K562 (cell line): Measurements from ENCODE around the gene SCLY. TPM values are rescaled to one million over a fixed set of nuclear protein-coding genes. Genes with fewer than 3 reads are reported as not detected.

Experiments
- ATAC-seq: fragments of 200-7000 bp; cut with Tn5 transposase; 3 replicates; pipeline ENCODE4 v1.9.1; 2020; ENCODE audit warnings: moderate library complexity
- BruUV-seq: library from RNA; stranded (reverse); fragments of 400-500 nt; replicated peaks from 2 replicates; lab custom pipeline; 2021; lab: Mats Ljungman, UMichigan
- CTCF ChIA-PET: fragments of 300-600 bp; formaldehyde crosslinking; extraction: SDS; loops from one replicate; lab custom pipeline; 2021; ENCODE audit warnings: low intra/inter-chr PET ratio; lab: Yijun Ruan, JAX
- POLR2A ChIA-PET: fragments of 300-600, 350-650 bp; sonication (Branson Sonifier 250); formaldehyde crosslinking; extraction: SDS; loops from one replicate; lab custom pipeline; 2021; ENCODE audit warnings: antibody characterized with exemption, inconsistent platforms; lab: Yijun Ruan, JAX
- DNase-seq, 4 experiments: peaks; one replicate each; pipeline versions ENCODE4 v3.0.0 to v3.0.0-alpha.2; 2011 to 2018; ENCODE audit warnings: low spot score in 3 of 4, mixed read lengths in 3 of 4; ENCODE audit errors: extremely low read depth in 1 of 4
- FAIRE-seq: peaks from 2 replicates; lab custom pipeline; 2011; peaks lifted over from hg19 to GRCh38; lab: Jason Lieb, UNC
- H2AFZ ChIP-seq: 2 replicates; pipeline ENCODE4 v1.6.0; 2011; ENCODE audit warnings: low read depth, low read length, control low read depth, inconsistent platforms
- H3K27ac ChIP-seq: fragments of 200-600 bp; 3 replicates; pipeline ENCODE4 v1.8.0; 2011; ENCODE audit warnings: low read depth, mild to moderate bottlenecking, control low read depth, inconsistent platforms, low read length, moderate library complexity, mixed read lengths; ENCODE audit errors: extremely low read depth
- H3K27me3 ChIP-seq, 2 experiments: fragments of 300-600 bp in 1 of 2; 2 replicates in 1 of 2; 3 replicates in 1 of 2; pipeline versions ENCODE4 v1.6.0 to v1.8.0; 2011; ENCODE audit warnings: inconsistent platforms in 2 of 2, low read length in 2 of 2, mild to moderate bottlenecking in 1 of 2, mixed read lengths in 1 of 2, moderate library complexity in 1 of 2; ENCODE audit not compliant: control insufficient read depth in 2 of 2, insufficient read depth in 2 of 2
- H3K36me3 ChIP-seq: fragments of 300-600 bp; 3 replicates; pipeline ENCODE4 v1.8.0; 2011; ENCODE audit warnings: mild to moderate bottlenecking, low read length, inconsistent platforms; ENCODE audit not compliant: control insufficient read depth, insufficient read depth
- H3K4me1 ChIP-seq, 2 experiments: fragments of 200-600 bp in 1 of 2; replicated peaks in 1 of 2; 2 replicates in 1 of 2; 3 replicates in 1 of 2; pipeline versions ENCODE4 v1.5.1 to v1.8.0; 2011; ENCODE audit warnings: inconsistent platforms in 2 of 2, low read length in 2 of 2, mild to moderate bottlenecking in 1 of 2, mixed read lengths in 1 of 2, moderate library complexity in 1 of 2; ENCODE audit not compliant: control insufficient read depth in 2 of 2, insufficient read depth in 2 of 2
- H3K4me2 ChIP-seq: 2 replicates; pipeline ENCODE4 v1.6.1; 2011; ENCODE audit warnings: low read length, control low read depth, inconsistent platforms, mixed read lengths; ENCODE audit not compliant: insufficient read depth
- H3K4me3 ChIP-seq: fragments of 200-600 bp; sonication (generic), shearing (Covaris generic); 2 replicates; pipeline ENCODE4 v1.5.1; 2016; ENCODE audit warnings: control low read depth, inconsistent platforms
- H3K79me2 ChIP-seq: fragments of 200-600 bp; 3 replicates; pipeline ENCODE4 v1.8.0; 2011; ENCODE audit warnings: low read length, inconsistent platforms; ENCODE audit not compliant: control insufficient read depth, insufficient read depth
- H3K9ac ChIP-seq, 2 experiments: 2 replicates each; pipeline versions ENCODE4 v1.6.0 to v1.6.1; 2011; ENCODE audit warnings: low read depth in 2 of 2, low read length in 2 of 2, control low read depth in 1 of 2, inconsistent platforms in 1 of 2, mild to moderate bottlenecking in 1 of 2, mixed read lengths in 1 of 2; ENCODE audit not compliant: insufficient read depth in 1 of 2
- H3K9me1 ChIP-seq: one replicate; pipeline ENCODE4 v1.6.0; 2011; ENCODE audit warnings: inconsistent platforms, mild to moderate bottlenecking, low read length, moderate library complexity; ENCODE audit not compliant: control insufficient read depth, insufficient read depth
- H3K9me3 ChIP-seq: replicated peaks from 2 replicates; pipeline ENCODE4 v1.5.1; 2011; ENCODE audit warnings: low read depth, low read length, inconsistent platforms; ENCODE audit not compliant: control insufficient read depth, insufficient read depth
- H4K20me1 ChIP-seq: replicated peaks from 2 replicates; pipeline ENCODE4 v1.6.1; 2011; ENCODE audit warnings: low read length, inconsistent platforms, mixed read lengths; ENCODE audit not compliant: control insufficient read depth, insufficient read depth
- CBX2 ChIP-seq: fragments of 200-600 bp; sonication (generic); IDR thresholded peaks from one replicate; pipeline ENCODE4 v1.6.1; 2012; ENCODE audit warnings: mild to moderate bottlenecking, low read length, inconsistent platforms; ENCODE audit not compliant: insufficient read depth, poor library complexity, severe bottlenecking
- PTBP1 ChIP-seq: fragments of 200-400 bp; formaldehyde crosslinking; IDR thresholded peaks from 2 replicates; pipeline ENCODE4 v1.6.1; 2017; ENCODE audit warnings: low read depth, low read length
- RBM17 ChIP-seq: fragments of 200-400 bp; formaldehyde crosslinking; IDR thresholded peaks from 2 replicates; pipeline ENCODE4 v1.6.1; 2017; ENCODE audit warnings: low read depth, mild to moderate bottlenecking, low read length, borderline replicate concordance
- TEAD1 ChIP-seq, 2 experiments: fragments of 450-650 bp in 1 of 2; sonication (generic) in 1 of 2; formaldehyde crosslinking; IDR thresholded peaks; 2 replicates each; pipeline versions ENCODE4 v1.4.0 to v1.8.0; 2020 to 2022; ENCODE audit warnings: mild to moderate bottlenecking in 2 of 2, missing genetic modification reagents in 1 of 2
- TOE1 ChIP-seq, 2 experiments: fragments of 450-650 bp in 1 of 2; sonication (generic) in 1 of 2; formaldehyde crosslinking in 1 of 2; IDR thresholded peaks; 2 replicates each; pipeline versions ENCODE4 v1.7.1 to v1.8.0; 2016 to 2022; ENCODE audit warnings: borderline replicate concordance in 2 of 2, mild to moderate bottlenecking in 2 of 2, antibody characterized with exemption in 1 of 2, inconsistent platforms in 1 of 2, low read depth in 1 of 2, missing genetic modification reagents in 1 of 2, moderate library complexity in 1 of 2
- ZC3H4 ChIP-seq: sonication (generic); formaldehyde crosslinking; IDR thresholded peaks from 2 replicates; pipeline ENCODE4 v1.9.0; 2021; ENCODE audit warnings: missing genetic modification reagents, borderline replicate concordance
- WGBS: fragments of 100-300 bp; shearing (Covaris generic); methylation state at CpG from one replicate; pipeline ENCODE4 v1.1.6; 2016; ENCODE audit warnings: low coverage, mixed read lengths; ENCODE audit not compliant: insufficient coverage; ENCODE audit errors: missing lambda C conversion rate; 5-methylcytosine and 5-hydroxymethylcytosine counted together
- in situ Hi-C: fragments of 300-500 bp; cut with MboI; formaldehyde crosslinking; loops from 4 replicates; pipeline ENCODE4 v1.15.0; 2018; ENCODE audit warnings: inconsistent platforms, mixed read lengths
- intact Hi-C: fragments of 100-400 bp; cut with micrococcal nuclease; formaldehyde crosslinking; loops from 2 replicates; pipeline ENCODE4 v1.14.2; 2022
- polyA plus RNA-seq, 8 experiments: library from polyadenylated mRNA; depleted of rRNA in 4 of 8; stranded (reverse) in 5 of 8; unstranded in 3 of 8; fragments of >200 nt; fragmentation: Nextera tagmentation in 2 of 8; fragmentation: Illumina TruSeq in 1 of 8; extraction: Ambion mirVana in 2 of 8; extraction: Trizol in 1 of 8; gene quantifications; 2 replicates each; pipeline versions ENCODE4 v1.2.1 to v1.2.3, GENCODE V29; 2011 to 2014; ENCODE audit warnings: inconsistent platforms in 1 of 8, missing spikeins in 1 of 8
- total RNA-seq, 7 experiments: library from RNA; depleted of rRNA in 6 of 7; stranded (reverse); fragments of >200 nt in 6 of 7; fragmentation: Illumina TruSeq in 2 of 7; extraction: Trizol in 2 of 7; gene quantifications; 2 replicates each; pipeline versions ENCODE4 v1.2.1 to v1.2.3, GENCODE V29; 2011 to 2021; ENCODE audit warnings: low replicate concordance in 1 of 7
- TF ChIP-seq, protein P1 (sequence below): fragments of 250-450 bp; sonication (Bioruptor Pico); IDR thresholded peaks from 2 replicates; pipeline ENCODE4 v1.5.0; 2022; ENCODE audit warnings: mild to moderate bottlenecking

Gene SCLY
- total and polyA plus RNA-seq, 9 of the 15 experiments (the other 6 are each of a cell fraction or from before 2014, with no cell fraction given) = 2.6 to 32.2 (median 21.1) TPM

DNA sequence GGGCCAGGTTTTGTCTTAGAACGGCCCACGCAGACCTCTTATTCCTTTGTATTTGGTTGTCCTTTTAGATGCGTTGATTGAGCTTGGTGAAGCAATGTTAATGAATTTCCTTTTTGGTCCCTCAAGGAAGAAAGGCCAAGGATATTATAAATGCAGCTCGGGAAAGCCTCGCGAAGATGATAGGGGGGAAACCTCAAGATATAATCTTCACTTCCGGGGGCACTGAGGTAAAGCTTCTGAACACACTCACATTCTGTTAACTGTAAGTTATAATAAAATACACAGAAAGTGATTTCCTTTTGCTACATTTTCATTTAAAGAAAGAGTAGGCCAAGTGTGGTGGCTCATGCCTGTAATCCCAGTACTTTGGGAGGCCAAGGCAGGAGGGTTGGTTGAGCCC lies 7.1 kb downstream of the SCLY start:
- no peak for ATAC-seq
- no peaks in the 10 kb centered on the region for H3K9me3 ChIP-seq
- no peaks in the 10 kb centered on the region for H3K27me3 ChIP-seq
- no peak overlapping the region for H3K9ac ChIP-seq
- WGBS = 84% methylated on average over 5 of the region's 7 CpGs
- POLR2A ChIA-PET = no interaction called here
- intact Hi-C loops (no loop called here), in situ Hi-C loops (no loop called here)
- H3K4me1 ChIP-seq = peaks cover 0 to 3% of the 10 kb centered on the region in 2 experiments; a peak in 2 of 5 replicates
- DNase-seq = no peak
- FAIRE-seq = no peak
- peaks cover 11% of the 10 kb centered on the region for H3K79me2 ChIP-seq
- H3K9me1 ChIP-seq = no peaks in the 10 kb centered on the region
- CTCF ChIA-PET = no interaction called here
- H4K20me1 ChIP-seq = no peaks in the 10 kb centered on the region
- no peak overlapping the region for H2AFZ ChIP-seq
- H3K36me3 ChIP-seq = peaks cover 82% of the 10 kb centered on the region
- H3K4me2 ChIP-seq = no peak overlapping the region
- no peak overlapping the region for H3K4me3 ChIP-seq
- no peak for TF ChIP-seq PTBP1
- TF ChIP-seq TEAD1 (CRISPR knock-in tag; IDR thresholded peaks at IDR 0.05) = no peak
- TF ChIP-seq TOE1 (IDR thresholded peaks at IDR 0.05; ENCODE audit: borderline replicate concordance) = no peak
- no peak for TF ChIP-seq TOE1 (CRISPR knock-in tag; IDR thresholded peaks at IDR 0.05; ENCODE audit: borderline replicate concordance, low read depth)
- no peak for TF ChIP-seq ZC3H4
- TF ChIP-seq, protein P1, sequence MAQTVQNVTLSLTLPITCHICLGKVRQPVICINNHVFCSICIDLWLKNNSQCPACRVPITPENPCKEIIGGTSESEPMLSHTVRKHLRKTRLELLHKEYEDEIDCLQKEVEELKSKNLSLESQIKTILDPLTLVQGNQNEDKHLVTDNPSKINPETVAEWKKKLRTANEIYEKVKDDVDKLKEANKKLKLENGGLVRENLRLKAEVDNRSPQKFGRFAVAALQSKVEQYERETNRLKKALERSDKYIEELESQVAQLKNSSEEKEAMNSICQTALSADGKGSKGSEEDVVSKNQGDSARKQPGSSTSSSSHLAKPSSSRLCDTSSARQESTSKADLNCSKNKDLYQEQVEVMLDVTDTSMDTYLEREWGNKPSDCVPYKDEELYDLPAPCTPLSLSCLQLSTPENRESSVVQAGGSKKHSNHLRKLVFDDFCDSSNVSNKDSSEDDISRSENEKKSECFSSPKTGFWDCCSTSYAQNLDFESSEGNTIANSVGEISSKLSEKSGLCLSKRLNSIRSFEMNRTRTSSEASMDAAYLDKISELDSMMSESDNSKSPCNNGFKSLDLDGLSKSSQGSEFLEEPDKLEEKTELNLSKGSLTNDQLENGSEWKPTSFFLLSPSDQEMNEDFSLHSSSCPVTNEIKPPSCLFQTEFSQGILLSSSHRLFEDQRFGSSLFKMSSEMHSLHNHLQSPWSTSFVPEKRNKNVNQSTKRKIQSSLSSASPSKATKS (CRISPR knock-in tag) = no peak
- TF ChIP-seq RBM17 = no peak
- no peak for TF ChIP-seq CBX2
- no TSS peak for BruUV-seq
- H3K27ac ChIP-seq = no peak overlapping the region
